ENCODE data around the gene SPEF2.

Gene SPEF2

DNA sequence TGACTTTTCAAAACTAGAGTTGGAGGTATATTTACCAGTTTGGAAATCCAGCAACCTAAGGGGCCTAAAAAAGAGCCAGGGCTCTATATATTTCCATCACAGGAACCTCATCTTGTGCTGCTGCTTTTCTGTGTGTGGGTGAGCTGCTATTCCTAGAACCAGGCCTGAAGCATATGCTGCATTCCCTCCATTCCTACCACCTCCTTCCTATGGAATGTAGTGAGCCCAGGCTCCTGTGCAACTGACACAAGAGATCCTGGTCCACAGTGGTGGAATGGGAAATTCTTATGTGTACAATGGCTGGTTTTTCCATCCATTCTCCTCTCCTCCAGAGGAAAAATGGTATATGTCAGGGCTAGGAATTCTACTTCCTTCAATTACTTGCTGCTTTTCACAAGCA lies 39.1 kb downstream of the SPEF2 start:
- Histone ChIP-seq H3K9me2 (replicated peaks; ENCODE audit: control insufficient read depth, low read length) (no peaks in the 10 kb centered on the region; the same call in 1 of the 2 replicates), H4K20me1 (ENCODE audit: control insufficient read depth, insufficient read depth, low read depth, low read length) (no peaks in the 10 kb centered on the region), H3K9me3 (ENCODE audit: control insufficient read depth, insufficient read depth, low read length) (no peaks in the 10 kb centered on the region), H3K4me1 (ENCODE audit: control insufficient read depth, low read length) (no peaks in the 10 kb centered on the region), H3K36me3 (ENCODE audit: control insufficient read depth, low read length) (no peaks in the 10 kb centered on the region), H3F3A (ENCODE audit: control insufficient read depth, insufficient read depth) (no peaks in the 10 kb centered on the region), H3K4me2 (ENCODE audit: low read length) (no peak overlapping the region), H3K27ac (ENCODE audit: low read depth, low read length) (no peak overlapping the region), H3K27me3 (ENCODE audit: control insufficient read depth, low read length) (no peaks in the 10 kb centered on the region), H3K4me3 (ENCODE audit: low read length) (no peak overlapping the region), H3K79me2 (ENCODE audit: control insufficient read depth, low read length) (no peaks in the 10 kb centered on the region)
- TF ChIP-seq, protein P1, sequence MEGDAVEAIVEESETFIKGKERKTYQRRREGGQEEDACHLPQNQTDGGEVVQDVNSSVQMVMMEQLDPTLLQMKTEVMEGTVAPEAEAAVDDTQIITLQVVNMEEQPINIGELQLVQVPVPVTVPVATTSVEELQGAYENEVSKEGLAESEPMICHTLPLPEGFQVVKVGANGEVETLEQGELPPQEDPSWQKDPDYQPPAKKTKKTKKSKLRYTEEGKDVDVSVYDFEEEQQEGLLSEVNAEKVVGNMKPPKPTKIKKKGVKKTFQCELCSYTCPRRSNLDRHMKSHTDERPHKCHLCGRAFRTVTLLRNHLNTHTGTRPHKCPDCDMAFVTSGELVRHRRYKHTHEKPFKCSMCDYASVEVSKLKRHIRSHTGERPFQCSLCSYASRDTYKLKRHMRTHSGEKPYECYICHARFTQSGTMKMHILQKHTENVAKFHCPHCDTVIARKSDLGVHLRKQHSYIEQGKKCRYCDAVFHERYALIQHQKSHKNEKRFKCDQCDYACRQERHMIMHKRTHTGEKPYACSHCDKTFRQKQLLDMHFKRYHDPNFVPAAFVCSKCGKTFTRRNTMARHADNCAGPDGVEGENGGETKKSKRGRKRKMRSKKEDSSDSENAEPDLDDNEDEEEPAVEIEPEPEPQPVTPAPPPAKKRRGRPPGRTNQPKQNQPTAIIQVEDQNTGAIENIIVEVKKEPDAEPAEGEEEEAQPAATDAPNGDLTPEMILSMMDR (IDR thresholded peaks at IDR 0.05; ENCODE audit: low read depth, low read length, poor library complexity, severe bottlenecking) = no peak
- TF ChIP-seq EZH2phosphoT487 (IDR thresholded peaks at IDR 0.05; ENCODE audit: borderline replicate concordance, low read length) = no peak

DNA sequence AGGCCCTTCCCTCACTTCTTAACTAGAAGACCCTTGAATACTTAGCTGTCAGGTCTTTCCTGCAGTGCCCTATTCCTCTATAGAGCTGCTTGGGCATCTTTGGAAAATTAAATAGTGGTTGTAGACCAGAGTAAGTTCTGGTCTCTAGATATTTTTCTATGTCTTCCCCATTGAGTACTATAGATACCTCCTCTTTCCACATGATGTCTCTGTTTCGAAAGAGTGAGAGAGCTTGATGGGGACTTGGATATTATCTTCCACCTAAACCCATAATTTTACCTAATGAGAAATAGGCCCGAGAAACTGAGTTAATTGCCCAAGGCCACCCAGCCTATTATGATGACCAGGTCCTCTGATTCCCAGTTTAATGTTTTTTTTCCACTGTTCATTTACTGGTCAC lies 40.2 kb downstream of the SPEF2 start:
- no peak overlapping the region for H3K4me2 ChIP-seq (ENCODE audit: low read length)
- H3K27ac ChIP-seq (ENCODE audit: low read depth, low read length) = no peak overlapping the region
- H4K20me1 ChIP-seq (ENCODE audit: control insufficient read depth, insufficient read depth, low read depth, low read length) = no peaks in the 10 kb centered on the region
- no peak overlapping the region for H3K4me3 ChIP-seq (ENCODE audit: low read length)
- no peaks in the 10 kb centered on the region for H3F3A ChIP-seq (ENCODE audit: control insufficient read depth, insufficient read depth)
- no peaks in the 10 kb centered on the region for H3K36me3 ChIP-seq (ENCODE audit: control insufficient read depth, low read length)
- H3K27me3 ChIP-seq (ENCODE audit: control insufficient read depth, low read length) = no peaks in the 10 kb centered on the region
- no peaks in the 10 kb centered on the region for H3K9me3 ChIP-seq (ENCODE audit: control insufficient read depth, insufficient read depth, low read length)
- H3K9me2 ChIP-seq (replicated peaks; ENCODE audit: control insufficient read depth, low read length) = no peaks in the 10 kb centered on the region; the same call in 1 of the 2 replicates
- TF ChIP-seq, protein P1 (IDR thresholded peaks at IDR 0.05; ENCODE audit: low read depth, low read length, poor library complexity, severe bottlenecking) = no peak
- TF ChIP-seq EZH2phosphoT487 (IDR thresholded peaks at IDR 0.05; ENCODE audit: borderline replicate concordance, low read length) = no peak
- no peaks in the 10 kb centered on the region for H3K79me2 ChIP-seq (ENCODE audit: control insufficient read depth, low read length)
- H3K4me1 ChIP-seq (ENCODE audit: control insufficient read depth, low read length) = no peaks in the 10 kb centered on the region

DNA sequence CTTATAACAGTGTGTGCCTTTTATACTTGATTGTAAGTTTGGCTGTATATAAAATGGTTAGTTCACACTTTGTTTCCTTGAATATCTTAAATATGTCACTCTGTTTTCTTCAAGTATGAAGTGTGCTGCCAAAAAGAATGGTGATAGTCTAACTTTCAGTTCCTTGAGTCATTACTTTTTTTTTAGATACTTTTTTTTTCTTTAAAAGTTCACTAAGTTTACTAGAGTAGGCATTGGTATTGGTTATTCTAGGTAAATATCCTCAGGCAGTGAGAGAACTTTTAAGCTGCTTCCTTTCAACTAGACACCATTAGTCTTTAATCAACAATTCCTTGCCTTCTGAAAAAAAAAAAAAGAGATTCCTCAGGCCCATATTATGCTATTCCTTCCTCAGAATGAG lies 41.9 kb downstream of the SPEF2 start:
- Histone ChIP-seq H3K36me3 (ENCODE audit: control insufficient read depth, low read length) (no peaks in the 10 kb centered on the region), H3K9me2 (replicated peaks; ENCODE audit: control insufficient read depth, low read length) (no peaks in the 10 kb centered on the region; the same call in 1 of the 2 replicates), H3K9me3 (ENCODE audit: control insufficient read depth, insufficient read depth, low read length) (no peaks in the 10 kb centered on the region), H3K79me2 (ENCODE audit: control insufficient read depth, low read length) (no peaks in the 10 kb centered on the region), H3K27ac (ENCODE audit: low read depth, low read length) (no peak overlapping the region), H3F3A (ENCODE audit: control insufficient read depth, insufficient read depth) (no peaks in the 10 kb centered on the region), H3K27me3 (ENCODE audit: control insufficient read depth, low read length) (no peaks in the 10 kb centered on the region), H3K4me3 (ENCODE audit: low read length) (no peak overlapping the region), H3K4me2 (ENCODE audit: low read length) (no peak overlapping the region), H3K4me1 (ENCODE audit: control insufficient read depth, low read length) (no peaks in the 10 kb centered on the region), H4K20me1 (ENCODE audit: control insufficient read depth, insufficient read depth, low read depth, low read length) (no peaks in the 10 kb centered on the region)
- no peak for TF ChIP-seq EZH2phosphoT487 (IDR thresholded peaks at IDR 0.05; ENCODE audit: borderline replicate concordance, low read length)
- TF ChIP-seq, protein P1 (IDR thresholded peaks at IDR 0.05; ENCODE audit: low read depth, low read length, poor library complexity, severe bottlenecking) = no peak

All from DOHH2 (cell line).